HG03469 (cell line): Measurements from ENCODE around the gene PCSK6.

Experiments
- ATAC-seq: cut with Tn5 transposase; IDR thresholded peaks from one replicate; pipeline ENCODE4 v1.9.1; 2021; ENCODE audit warnings: mild to moderate bottlenecking, moderate library complexity, moderate number of reproducible peaks; ENCODE audit not compliant: unreplicated experiment

The PCSK6 gene

GRCh38 chr15:101317336-101317872 is 172.1 kb downstream of the PCSK6 start:
- no peak for ATAC-seq

GRCh38 chr15:101316529-101316928 is 173.0 kb downstream of the PCSK6 start:
- ATAC-seq = no peak

GRCh38 chr15:101315736-101316135 is 173.8 kb downstream of the PCSK6 start:
- no peak for ATAC-seq

GRCh38 chr15:101314336-101315125 is 175.0 kb downstream of the PCSK6 start:
- ATAC-seq = no peak

GRCh38 chr15:101313041-101313761 is 176.3 kb downstream of the PCSK6 start:
- ATAC-seq = no peak

GRCh38 chr15:101310508-101310907 is 179.0 kb downstream of the PCSK6 start:
- no peak for ATAC-seq

GRCh38 chr15:101310161-101310480 is 179.4 kb downstream of the PCSK6 start:
- no peak for ATAC-seq

- no peak for ATAC-seq
These were observed 179.9 kb downstream of the PCSK6 start for GRCh38 chr15:101309436-101310160.

- no peak for ATAC-seq
These were observed 180.7 kb downstream of the PCSK6 start for GRCh38 chr15:101308604-101309435.

- no peak for ATAC-seq
These were observed 181.5 kb downstream of the PCSK6 start for GRCh38 chr15:101307897-101308603.

GRCh38 chr15:101307048-101307896 is 182.2 kb downstream of the PCSK6 start:
- no peak for ATAC-seq

GRCh38 chr15:101306341-101307047 is 183.0 kb downstream of the PCSK6 start:
- ATAC-seq = no peak

- no peak for ATAC-seq
These were observed 183.7 kb downstream of the PCSK6 start for GRCh38 chr15:101305820-101306255.

- ATAC-seq = no peak
These were observed 186.1 kb downstream of the PCSK6 start for GRCh38 chr15:101303408-101303807.

GRCh38 chr15:101296418-101297405 is 192.8 kb downstream of the PCSK6 start:
- ATAC-seq = no peak

GRCh38 chr15:101295607-101296161 is 193.8 kb downstream of the PCSK6 start:
- no peak for ATAC-seq
